Measurements from ENCODE around the gene ZFP1. TPM values are rescaled to one million over a fixed set of nuclear protein-coding genes. Genes with fewer than 3 reads are reported as not detected.

The ZFP1 gene
- total RNA-seq, 6 experiments from 2014 or later, result 3.7 to 18.6 (median 9.3) TPM

GRCh38 chr16:75138233-75138632 lies 10.1 kb upstream of the ZFP1 start:
- Histone ChIP-seq H3K4me3 (no peak overlapping the region), H3K4me1 (no peaks in the 10 kb centered on the region), H3K9me3 (no peaks in the 10 kb centered on the region), H3K27ac (no peak overlapping the region), H3K27me3 (no peaks in the 10 kb centered on the region), H3K36me3 (peaks cover 0 to 16% (median 0%) of the 10 kb centered on the region in 4 donors)
- DNase-seq (no peak), ATAC-seq (no peak)
- 64% methylated on average over 8 of the region's 8 CpGs for WGBS (ENCODE audit: insufficient coverage, low coverage, low lambda C conversion rate, missing lambda C conversion rate)
- no peak for TF ChIP-seq POLR2A (IDR thresholded peaks at IDR 0.05)
- no peak for TF ChIP-seq CTCF (IDR thresholded peaks at IDR 0.05)
- intact Hi-C loops (cut with DNase I), result no loop called here

DNA sequence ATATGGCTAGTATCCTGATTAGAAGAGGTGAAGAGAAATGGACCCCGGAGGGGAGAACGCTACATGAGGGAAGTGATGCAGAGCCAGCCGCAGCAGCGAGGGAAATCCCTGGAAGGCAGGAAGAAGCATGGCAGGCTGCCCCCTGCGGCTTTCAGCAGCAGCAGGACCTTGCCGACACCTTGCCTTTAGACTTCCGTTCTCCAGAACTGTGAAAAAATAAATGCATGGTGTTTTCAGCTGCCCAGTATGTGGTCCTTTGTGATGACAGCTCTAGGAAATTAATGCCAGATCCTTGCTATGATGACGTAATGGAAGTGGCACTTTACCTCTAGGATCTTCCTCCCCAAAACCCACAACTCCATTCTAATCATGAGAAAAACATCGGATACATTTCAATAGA lies 9.7 kb upstream of the ZFP1 start:
- ATAC-seq, result no peak
- Histone ChIP-seq H3K27me3 (no peaks in the 10 kb centered on the region), H3K36me3 (peaks cover 0 to 12% (median 0%) of the 10 kb centered on the region in 4 donors), H3K27ac (no peak overlapping the region), H3K4me3 (no peak overlapping the region), H3K9me3 (no peaks in the 10 kb centered on the region), H3K4me1 (no peaks in the 10 kb centered on the region)
- no peak for TF ChIP-seq CTCF (IDR thresholded peaks at IDR 0.05)
- no peak for TF ChIP-seq POLR2A (IDR thresholded peaks at IDR 0.05)
- 62% methylated on average over 9 of the region's 9 CpGs for WGBS (ENCODE audit: insufficient coverage, low coverage, low lambda C conversion rate, missing lambda C conversion rate)
- DNase-seq, result no peak
- intact Hi-C loops (cut with DNase I), result no loop called here

DNA sequence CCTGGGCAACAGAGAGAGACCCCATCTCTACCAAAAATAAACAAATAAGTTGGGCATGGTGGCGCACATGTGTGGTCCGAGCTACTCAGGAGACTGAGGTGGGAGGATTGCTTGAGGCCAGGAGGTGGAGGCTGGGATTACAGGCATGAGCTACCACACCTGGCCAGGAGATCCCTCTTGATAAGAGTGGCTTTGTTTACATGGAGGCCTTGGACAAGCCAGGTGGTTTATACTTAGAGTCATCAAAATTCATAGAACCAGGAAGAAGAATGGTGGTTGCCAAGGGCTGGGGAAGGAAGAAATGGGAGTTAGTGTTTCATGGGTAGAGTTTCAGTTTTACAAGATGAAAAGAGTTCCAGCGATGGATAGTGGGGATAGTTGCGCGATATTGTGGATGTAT lies 8.8 kb upstream of the ZFP1 start:
- no peaks in the 10 kb centered on the region for H3K4me1 ChIP-seq
- H3K36me3 ChIP-seq, result peaks cover 0 to 12% (median 0%) of the 10 kb centered on the region in 4 donors
- intact Hi-C loops (cut with DNase I), result no loop called here
- 98% methylated on average over 3 of the region's 5 CpGs for WGBS (ENCODE audit: insufficient coverage, low coverage, low lambda C conversion rate, missing lambda C conversion rate)
- H3K27me3 ChIP-seq, result no peaks in the 10 kb centered on the region
- H3K9me3 ChIP-seq, result no peaks in the 10 kb centered on the region
- no peak overlapping the region for H3K27ac ChIP-seq
- no peak overlapping the region for H3K4me3 ChIP-seq
- ATAC-seq (no peak), DNase-seq (no peak)
- no peak for TF ChIP-seq CTCF (IDR thresholded peaks at IDR 0.05)
- no peak for TF ChIP-seq POLR2A (IDR thresholded peaks at IDR 0.05)

GRCh38 chr16:75143941-75144340 lies 4.4 kb upstream of the ZFP1 start:
- Histone ChIP-seq H3K4me1 (peaks cover 0 to 4% (median 0%) of the 10 kb centered on the region in 4 donors), H3K27ac (no peak overlapping the region), H3K27me3 (no peaks in the 10 kb centered on the region), H3K36me3 (peaks cover 0 to 7% (median 0%) of the 10 kb centered on the region in 4 donors), H3K4me3 (no peak overlapping the region), H3K9me3 (no peaks in the 10 kb centered on the region)
- WGBS (ENCODE audit: insufficient coverage, low coverage, low lambda C conversion rate, missing lambda C conversion rate), result 71% methylated on average over 5 of the region's 6 CpGs
- TF ChIP-seq POLR2A (IDR thresholded peaks at IDR 0.05) (no peak), CTCF (IDR thresholded peaks at IDR 0.05) (no peak)
- ATAC-seq (no peak), DNase-seq (no peak)
- intact Hi-C loops (cut with DNase I), result no loop called here

- peak overlapping the region; percentile 59 to 92 (median 74) for H3K27ac ChIP-seq
- ATAC-seq (no peak), DNase-seq (no peak)
- H3K36me3 ChIP-seq, result peaks cover 0 to 7% (median 0%) of the 10 kb centered on the region in 4 donors
- H3K9me3 ChIP-seq, result peaks cover 0 to 7% (median 2%) of the 10 kb centered on the region in 4 donors
- WGBS (ENCODE audit: insufficient coverage, low coverage, low lambda C conversion rate, missing lambda C conversion rate), result 40% methylated on average over 3 of the region's 3 CpGs
- peak overlapping the region; percentile 85 to 100 (median 95) for H3K4me3 ChIP-seq
- intact Hi-C loops (cut with DNase I), result no loop called here
- no peaks in the 10 kb centered on the region for H3K27me3 ChIP-seq
- TF ChIP-seq CTCF (IDR thresholded peaks at IDR 0.05) (no peak), POLR2A (IDR thresholded peaks at IDR 0.05) (no peak)
- peaks cover 0 to 12% (median 0%) of the 10 kb centered on the region in 4 donors for H3K4me1 ChIP-seq
These were observed 385 bp upstream of the ZFP1 start for GRCh38 chr16:75147968-75148310.
